GM12864 (cell line): ENCODE data around the gene AJAP1.

ENCODE experiments used
- DNase-seq: peaks from one replicate; pipeline ENCODE4 v3.0.0-alpha.2; 2011; ENCODE audit warnings: low read depth
- H3K4me3 ChIP-seq: 2 replicates; pipeline ENCODE4 v1.5.1; 2011; ENCODE audit warnings: mild to moderate bottlenecking, low read depth, low read length, control low read depth
- TF ChIP-seq, protein P1 (sequence below): IDR thresholded peaks from 2 replicates; pipeline ENCODE4 v1.5.1; 2011; ENCODE audit warnings: low read depth, mild to moderate bottlenecking, moderate library complexity, low read length, control low read depth, inconsistent platforms; ENCODE audit errors: missing control alignments

AJAP1 gene

DNA sequence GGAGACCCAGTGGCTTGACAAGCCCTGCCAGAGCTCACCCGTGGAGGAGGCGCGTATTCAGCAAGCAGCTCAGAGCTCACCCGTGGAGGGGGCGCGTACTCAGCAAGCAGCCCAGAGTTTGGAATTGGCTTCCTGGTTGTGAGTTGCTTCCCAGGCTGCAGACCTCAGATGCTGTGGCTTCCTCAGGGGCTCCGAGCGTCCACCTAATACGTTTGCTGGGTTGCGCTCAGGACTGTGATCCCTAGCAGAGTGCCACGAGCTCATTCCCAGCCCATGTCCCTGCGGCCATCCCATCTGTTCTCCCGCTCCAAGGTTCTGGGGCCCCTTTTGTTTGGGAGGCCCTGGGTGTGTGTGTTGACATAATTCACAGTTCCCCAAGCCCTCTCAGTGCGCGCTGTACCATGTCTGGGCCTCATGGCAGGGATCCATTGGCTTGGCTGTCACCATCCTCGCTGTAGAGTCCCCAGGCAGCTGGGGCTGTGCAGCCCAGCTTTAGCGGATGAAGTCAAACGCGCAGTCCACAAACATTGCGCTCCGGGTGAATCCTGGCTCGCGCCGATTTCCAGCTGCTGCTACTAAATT is 3.6 kb downstream of the AJAP1 start:
- DNase-seq, result no peak

DNA sequence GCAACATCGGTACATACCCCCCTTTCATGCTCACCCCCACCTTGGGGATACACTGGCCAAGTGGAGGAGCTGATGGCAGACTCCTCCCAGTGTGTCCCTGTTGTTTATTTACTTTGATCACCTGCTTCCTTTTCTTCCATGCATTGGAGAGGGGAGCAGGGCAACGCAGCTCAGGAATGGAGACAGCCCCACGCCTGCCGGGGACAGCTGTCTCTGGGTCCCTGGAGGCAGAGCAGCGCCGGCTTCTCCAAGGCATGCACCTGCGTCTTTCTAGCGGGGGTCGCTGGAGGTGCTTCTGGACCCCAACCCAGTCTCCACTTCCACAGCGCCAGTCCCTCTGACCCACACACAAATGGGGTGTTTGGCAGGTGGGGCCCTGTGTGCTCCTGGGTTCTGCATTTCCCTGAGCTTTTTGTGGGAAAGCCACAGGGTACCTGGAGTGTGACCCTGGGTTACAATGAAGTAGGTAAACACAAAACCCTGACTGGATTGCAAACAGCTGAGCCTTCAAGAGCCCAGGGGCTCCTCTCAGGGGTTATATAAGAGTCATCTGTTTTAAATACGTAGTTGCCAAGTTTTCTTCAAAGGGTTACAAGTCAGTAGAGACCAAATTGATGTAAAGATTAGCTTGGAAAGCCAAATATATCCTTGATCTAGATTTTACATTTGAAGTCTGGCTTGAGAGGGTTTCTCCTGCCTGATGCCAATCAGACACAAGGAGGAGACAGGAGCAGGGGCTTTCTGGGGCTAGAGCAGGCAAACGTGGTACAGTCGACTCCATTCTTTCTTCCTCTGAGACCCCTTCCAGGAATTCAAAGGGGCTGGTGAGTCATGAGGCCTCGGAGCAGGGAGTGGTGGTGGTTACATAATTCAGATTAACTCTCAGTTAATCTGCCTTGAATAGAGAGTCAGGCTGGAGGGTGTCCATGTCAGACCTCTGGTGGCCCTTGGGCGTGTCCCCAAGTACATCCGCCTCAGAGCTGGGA is 4.5 kb downstream of the AJAP1 start:
- TF ChIP-seq, protein P1, sequence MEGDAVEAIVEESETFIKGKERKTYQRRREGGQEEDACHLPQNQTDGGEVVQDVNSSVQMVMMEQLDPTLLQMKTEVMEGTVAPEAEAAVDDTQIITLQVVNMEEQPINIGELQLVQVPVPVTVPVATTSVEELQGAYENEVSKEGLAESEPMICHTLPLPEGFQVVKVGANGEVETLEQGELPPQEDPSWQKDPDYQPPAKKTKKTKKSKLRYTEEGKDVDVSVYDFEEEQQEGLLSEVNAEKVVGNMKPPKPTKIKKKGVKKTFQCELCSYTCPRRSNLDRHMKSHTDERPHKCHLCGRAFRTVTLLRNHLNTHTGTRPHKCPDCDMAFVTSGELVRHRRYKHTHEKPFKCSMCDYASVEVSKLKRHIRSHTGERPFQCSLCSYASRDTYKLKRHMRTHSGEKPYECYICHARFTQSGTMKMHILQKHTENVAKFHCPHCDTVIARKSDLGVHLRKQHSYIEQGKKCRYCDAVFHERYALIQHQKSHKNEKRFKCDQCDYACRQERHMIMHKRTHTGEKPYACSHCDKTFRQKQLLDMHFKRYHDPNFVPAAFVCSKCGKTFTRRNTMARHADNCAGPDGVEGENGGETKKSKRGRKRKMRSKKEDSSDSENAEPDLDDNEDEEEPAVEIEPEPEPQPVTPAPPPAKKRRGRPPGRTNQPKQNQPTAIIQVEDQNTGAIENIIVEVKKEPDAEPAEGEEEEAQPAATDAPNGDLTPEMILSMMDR, result no peak
- no peak for DNase-seq
- no peak overlapping the region for H3K4me3 ChIP-seq

More for the DNA sequence above, 3.6 kb downstream of the AJAP1 start:
- no peak overlapping the region for H3K4me3 ChIP-seq
- TF ChIP-seq, protein P1, result no peak

DNA sequence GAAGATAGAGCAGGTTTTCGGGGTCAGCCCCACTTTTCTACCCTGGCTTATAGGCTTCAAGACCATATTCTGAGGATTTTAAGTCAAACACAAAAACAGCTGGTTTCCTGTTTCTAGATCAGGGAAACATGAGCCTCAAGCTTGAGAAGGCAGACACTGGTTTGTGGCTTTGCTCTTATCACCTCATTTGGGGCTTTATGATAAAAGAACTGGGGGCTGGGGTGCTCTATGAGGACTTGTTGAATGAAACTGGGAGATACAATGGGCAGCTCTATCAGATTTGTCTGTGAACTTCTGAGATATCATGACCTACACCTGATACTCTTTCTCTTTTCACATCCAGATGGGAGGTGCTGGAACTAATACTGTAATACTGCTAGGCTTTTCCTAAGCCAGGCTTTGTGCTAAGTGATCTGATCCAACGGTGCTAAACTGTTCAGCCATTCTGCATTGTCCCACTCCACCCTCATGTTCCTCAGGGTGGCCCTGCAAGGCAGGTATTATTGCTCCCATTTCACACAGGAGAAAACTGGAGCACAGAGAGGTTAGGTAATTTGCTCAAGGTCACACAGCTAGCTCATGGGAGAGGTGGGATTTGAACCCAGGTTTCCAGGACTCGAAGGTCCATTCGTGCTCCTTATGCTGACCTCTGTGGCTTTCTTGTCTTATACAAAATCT is 6.6 kb downstream of the AJAP1 start:
- TF ChIP-seq, protein P1, result no peak

DNA sequence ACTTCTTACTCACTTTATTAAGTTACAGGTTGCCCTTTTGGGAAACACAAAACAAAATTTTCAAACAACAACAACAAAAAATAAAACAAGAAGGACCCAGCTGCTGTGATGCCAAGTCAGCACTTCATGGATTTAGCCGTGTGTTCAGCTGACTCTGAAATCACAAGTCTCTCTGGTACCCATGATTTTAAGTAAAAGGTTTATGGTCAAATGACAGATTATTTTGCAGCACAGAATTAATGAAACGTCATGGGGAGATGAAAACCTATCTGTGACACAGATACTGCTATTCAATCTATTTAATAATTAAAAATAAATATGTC is 7.1 kb downstream of the AJAP1 start:
- TF ChIP-seq, protein P1, result no peak
- H3K4me3 ChIP-seq, result no peak overlapping the region
- DNase-seq, result no peak

More for the DNA sequence above, 6.6 kb downstream of the AJAP1 start:
- H3K4me3 ChIP-seq, result no peak overlapping the region
- DNase-seq, result no peak

DNA sequence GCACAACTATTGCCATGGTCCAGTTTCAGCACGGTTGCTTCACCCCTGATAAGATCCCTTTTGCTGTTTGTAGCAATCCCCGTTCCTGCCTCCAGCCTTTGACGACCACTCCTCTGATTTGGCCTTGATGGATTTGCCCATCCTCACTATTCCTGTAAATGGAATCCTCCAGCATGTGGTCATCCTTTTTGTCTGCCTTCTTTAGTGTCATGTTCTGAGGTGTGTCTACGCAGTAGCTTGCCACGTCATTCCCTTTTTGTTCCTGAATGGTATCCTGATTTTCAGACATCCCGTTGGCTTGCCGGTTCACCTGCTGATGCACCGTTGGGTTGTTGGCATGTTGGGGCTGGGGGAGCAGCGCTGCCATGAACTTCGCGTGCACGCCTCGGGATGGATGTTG is 7.8 kb downstream of the AJAP1 start:
- TF ChIP-seq, protein P1, result no peak
- no peak overlapping the region for H3K4me3 ChIP-seq
- DNase-seq, result no peak

DNA sequence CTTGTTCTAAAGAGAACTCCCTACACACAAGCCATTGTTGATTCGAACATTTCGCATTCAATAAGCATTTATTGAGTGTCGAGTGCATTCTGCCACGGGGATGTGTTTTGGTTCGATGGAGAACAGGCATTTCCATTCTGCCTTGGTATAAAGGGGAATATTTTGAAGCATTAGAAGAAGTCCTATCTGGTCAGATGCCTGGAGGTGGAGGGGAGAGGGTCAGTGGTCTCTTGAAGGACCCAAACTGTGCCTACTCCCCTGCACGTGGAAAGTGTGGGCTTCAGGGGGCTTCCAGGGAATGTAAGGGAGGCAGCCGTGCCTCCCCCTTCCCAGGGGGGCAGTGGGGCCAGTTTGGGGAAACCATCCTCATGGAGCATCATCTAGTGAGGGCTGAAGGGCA is 8.3 kb downstream of the AJAP1 start:
- TF ChIP-seq, protein P1, result no peak
- no peak overlapping the region for H3K4me3 ChIP-seq
- DNase-seq, result no peak
